ENCODE measurements around the gene MAPK7.
"Not testable (repeated sequence)": the region's sequence is repeated elsewhere in the genome, so short reads cannot be mapped to it uniquely, and the experiment has no call there.

The MAPK7 gene

GRCh38 chr17:19353401-19353800, 24.9 kb upstream of the MAPK7 start:
- H3K9me3 ChIP-seq (ENCODE audit: control insufficient read depth, low read length); H3K4me3 ChIP-seq (ENCODE audit: insufficient read depth, low read depth, low read length); H3K27ac ChIP-seq (ENCODE audit: insufficient read depth, low read depth, low read length, poor library complexity, severe bottlenecking); H3K27me3 ChIP-seq (ENCODE audit: control insufficient read depth, insufficient read depth, low read length, poor library complexity, severe bottlenecking); H3K36me3 ChIP-seq (ENCODE audit: control insufficient read depth, insufficient read depth, low read length); H3K4me1 ChIP-seq (ENCODE audit: control insufficient read depth, insufficient read depth, low read length): not testable (repeated sequence)
- 94 to 96% methylated on average over 11 of the region's 11 CpGs for WGBS, 2 experiments

DNA sequence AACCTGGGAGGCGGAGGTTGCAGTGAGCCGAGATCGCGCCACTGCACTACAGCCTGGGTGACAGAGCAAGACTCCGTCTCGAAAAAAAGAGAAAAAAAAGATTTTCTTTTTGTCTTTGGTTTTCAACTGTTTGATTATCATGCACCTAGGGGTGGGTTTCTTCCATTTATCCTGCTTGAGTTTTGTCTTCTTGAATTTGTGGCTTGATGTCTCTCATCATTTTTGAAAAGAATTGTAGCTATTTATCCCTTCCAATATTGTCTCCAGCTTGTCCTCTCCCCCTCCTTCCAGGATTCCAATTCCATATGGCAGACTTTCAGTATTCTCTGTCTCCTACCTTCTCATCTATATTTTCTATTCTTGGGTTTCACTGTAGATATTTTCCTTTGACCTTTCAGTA, 23.6 kb upstream of the MAPK7 start:
- H3K9me3 ChIP-seq (ENCODE audit: control insufficient read depth, low read length), result no peaks in the 10 kb centered on the region
- no peaks in the 10 kb centered on the region for H3K36me3 ChIP-seq (ENCODE audit: control insufficient read depth, insufficient read depth, low read length)
- no peak overlapping the region for H3K27ac ChIP-seq (ENCODE audit: insufficient read depth, low read depth, low read length, poor library complexity, severe bottlenecking)
- no peaks in the 10 kb centered on the region for H3K27me3 ChIP-seq (ENCODE audit: control insufficient read depth, insufficient read depth, low read length, poor library complexity, severe bottlenecking)
- no peak overlapping the region for H3K4me3 ChIP-seq (ENCODE audit: insufficient read depth, low read depth, low read length)
- H3K4me1 ChIP-seq (ENCODE audit: control insufficient read depth, insufficient read depth, low read length), result no peaks in the 10 kb centered on the region
- WGBS, 2 experiments, result 77 to 78% methylated on average over 6 of the region's 6 CpGs

DNA sequence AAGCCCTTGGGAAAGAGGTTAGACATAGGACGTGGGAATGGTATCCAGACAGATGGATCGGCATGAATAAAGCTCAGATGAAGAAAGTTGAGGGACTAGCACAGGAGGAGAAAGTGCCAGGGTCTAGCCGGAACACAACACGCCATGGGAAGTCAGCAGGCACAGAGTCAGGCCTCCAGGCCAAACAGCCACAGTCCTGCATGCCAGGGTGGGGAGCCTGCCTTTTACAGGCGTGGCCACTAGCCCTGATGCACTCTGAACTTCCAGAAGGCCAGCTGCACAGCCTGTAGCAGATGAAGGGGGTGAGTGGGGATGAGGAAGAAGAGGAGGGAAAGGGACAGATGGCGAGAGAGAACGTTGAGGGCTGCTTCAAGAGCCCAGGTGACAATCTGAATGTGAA, 20.9 kb upstream of the MAPK7 start:
- Histone ChIP-seq H3K4me1 (ENCODE audit: control insufficient read depth, insufficient read depth, low read length) (peaks cover 5% of the 10 kb centered on the region), H3K4me3 (ENCODE audit: insufficient read depth, low read depth, low read length) (no peak overlapping the region), H3K27ac (ENCODE audit: insufficient read depth, low read depth, low read length, poor library complexity, severe bottlenecking) (no peak overlapping the region), H3K36me3 (ENCODE audit: control insufficient read depth, insufficient read depth, low read length) (no peaks in the 10 kb centered on the region), H3K9me3 (ENCODE audit: control insufficient read depth, low read length) (no peaks in the 10 kb centered on the region), H3K27me3 (ENCODE audit: control insufficient read depth, insufficient read depth, low read length, poor library complexity, severe bottlenecking) (no peaks in the 10 kb centered on the region)
- WGBS, 2 experiments, result 92 to 95% methylated on average over 7 of the region's 7 CpGs

DNA sequence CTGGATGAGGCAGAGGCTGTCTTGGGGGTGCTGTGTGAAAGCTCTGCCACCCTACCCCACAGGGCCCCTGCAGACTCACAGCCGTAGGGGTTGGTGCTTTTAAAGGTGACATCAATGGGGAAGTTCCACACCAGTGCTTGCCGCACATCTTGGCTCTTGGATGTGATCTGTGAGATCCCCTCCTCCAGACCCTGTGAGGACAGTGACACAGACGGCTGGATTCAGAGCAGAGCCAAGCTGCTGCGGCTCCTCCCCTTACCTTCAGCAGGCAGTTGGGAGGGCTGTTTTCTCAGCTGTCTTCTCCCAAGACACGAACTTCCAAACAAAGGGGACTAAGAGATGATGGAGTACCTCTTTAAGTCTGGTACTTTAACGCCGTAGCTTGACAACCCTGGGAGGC, 20.5 kb upstream of the MAPK7 start:
- no peak overlapping the region for H3K27ac ChIP-seq (ENCODE audit: insufficient read depth, low read depth, low read length, poor library complexity, severe bottlenecking)
- no peaks in the 10 kb centered on the region for H3K9me3 ChIP-seq (ENCODE audit: control insufficient read depth, low read length)
- no peaks in the 10 kb centered on the region for H3K36me3 ChIP-seq (ENCODE audit: control insufficient read depth, insufficient read depth, low read length)
- H3K4me3 ChIP-seq (ENCODE audit: insufficient read depth, low read depth, low read length), result no peak overlapping the region
- H3K4me1 ChIP-seq (ENCODE audit: control insufficient read depth, insufficient read depth, low read length), result peaks cover 5% of the 10 kb centered on the region
- no peaks in the 10 kb centered on the region for H3K27me3 ChIP-seq (ENCODE audit: control insufficient read depth, insufficient read depth, low read length, poor library complexity, severe bottlenecking)
- WGBS, 2 experiments, result 88% methylated on average over 7 of the region's 7 CpGs

DNA sequence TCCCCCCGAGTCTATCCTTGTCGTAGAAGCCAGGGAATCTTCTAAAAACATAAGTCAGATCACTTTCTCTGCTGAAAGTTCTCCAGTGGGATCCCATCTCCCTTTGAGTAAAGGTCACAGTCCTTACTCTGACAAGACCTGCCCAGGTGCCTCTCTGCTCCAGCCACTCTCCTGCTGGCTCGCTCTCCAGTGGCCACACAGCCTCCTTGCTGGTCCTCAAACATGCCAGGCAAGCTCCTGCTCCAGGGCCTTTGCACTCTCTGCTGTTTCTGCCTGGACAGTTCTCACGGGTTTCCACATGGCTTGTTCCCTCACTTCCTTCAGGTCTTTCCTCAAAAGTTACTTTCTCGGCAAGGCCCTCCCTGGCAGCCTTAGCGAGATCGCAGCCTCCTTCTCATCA, 19.1 kb upstream of the MAPK7 start:
- Histone ChIP-seq H3K27ac (ENCODE audit: insufficient read depth, low read depth, low read length, poor library complexity, severe bottlenecking) (no peak overlapping the region), H3K4me1 (ENCODE audit: control insufficient read depth, insufficient read depth, low read length) (peaks cover 5% of the 10 kb centered on the region), H3K36me3 (ENCODE audit: control insufficient read depth, insufficient read depth, low read length) (no peaks in the 10 kb centered on the region), H3K4me3 (ENCODE audit: insufficient read depth, low read depth, low read length) (no peak overlapping the region), H3K27me3 (ENCODE audit: control insufficient read depth, insufficient read depth, low read length, poor library complexity, severe bottlenecking) (no peaks in the 10 kb centered on the region), H3K9me3 (ENCODE audit: control insufficient read depth, low read length) (no peaks in the 10 kb centered on the region)
- WGBS, 2 experiments, result 92 to 94% methylated on average over 7 of the region's 7 CpGs

DNA sequence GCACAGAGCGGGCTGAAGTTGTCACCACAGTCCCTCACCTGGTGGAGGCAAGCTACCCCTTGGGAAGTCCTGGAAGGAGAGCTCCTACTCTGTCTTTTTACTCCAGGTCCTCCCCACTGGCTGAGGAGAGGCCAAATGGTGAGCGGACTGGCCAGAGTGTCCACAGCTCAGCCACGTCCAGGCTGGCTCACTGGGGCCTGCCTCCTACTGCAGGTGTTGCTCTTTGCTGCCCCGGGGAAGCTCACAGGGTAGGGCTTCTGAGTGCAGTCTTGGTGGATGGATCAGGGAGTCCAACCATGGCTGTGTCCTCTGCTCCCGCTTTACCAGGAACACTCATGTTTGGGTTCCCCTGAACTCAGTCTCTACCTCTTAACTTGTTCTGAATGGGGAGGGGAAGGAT, 18.4 kb upstream of the MAPK7 start:
- no peak overlapping the region for H3K27ac ChIP-seq (ENCODE audit: insufficient read depth, low read depth, low read length, poor library complexity, severe bottlenecking)
- no peaks in the 10 kb centered on the region for H3K36me3 ChIP-seq (ENCODE audit: control insufficient read depth, insufficient read depth, low read length)
- H3K27me3 ChIP-seq (ENCODE audit: control insufficient read depth, insufficient read depth, low read length, poor library complexity, severe bottlenecking), result no peaks in the 10 kb centered on the region
- 93 to 97% methylated on average over 5 of the region's 5 CpGs for WGBS, 2 experiments
- H3K4me3 ChIP-seq (ENCODE audit: insufficient read depth, low read depth, low read length), result no peak overlapping the region
- H3K4me1 ChIP-seq (ENCODE audit: control insufficient read depth, insufficient read depth, low read length), result peaks cover 5% of the 10 kb centered on the region
- no peaks in the 10 kb centered on the region for H3K9me3 ChIP-seq (ENCODE audit: control insufficient read depth, low read length)

DNA sequence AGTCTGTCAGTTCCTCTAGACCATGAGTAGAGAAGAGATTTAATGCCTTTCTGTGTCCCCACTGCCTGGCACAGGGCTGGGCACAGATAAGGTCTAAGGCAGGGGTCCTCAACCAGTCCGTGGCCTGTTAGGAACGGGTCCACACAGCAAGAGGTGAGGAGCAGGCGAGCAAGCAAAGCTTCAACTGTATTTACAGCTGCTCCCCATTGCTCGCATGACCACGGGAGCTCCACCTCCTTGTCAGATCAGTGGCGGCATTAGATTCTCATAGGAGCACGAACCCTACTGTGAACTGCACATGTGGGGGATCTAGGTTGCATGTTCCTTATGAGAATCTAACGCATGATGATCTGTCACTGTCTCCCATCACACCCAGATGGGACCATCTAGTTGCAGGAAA, 17.5 kb upstream of the MAPK7 start:
- WGBS, 2 experiments, result 92 to 95% methylated on average over 8 of the region's 8 CpGs
- Histone ChIP-seq H3K4me1 (ENCODE audit: control insufficient read depth, insufficient read depth, low read length) (peaks cover 5% of the 10 kb centered on the region), H3K36me3 (ENCODE audit: control insufficient read depth, insufficient read depth, low read length) (no peaks in the 10 kb centered on the region), H3K9me3 (ENCODE audit: control insufficient read depth, low read length) (no peaks in the 10 kb centered on the region), H3K4me3 (ENCODE audit: insufficient read depth, low read depth, low read length) (no peak overlapping the region), H3K27me3 (ENCODE audit: control insufficient read depth, insufficient read depth, low read length, poor library complexity, severe bottlenecking) (no peaks in the 10 kb centered on the region), H3K27ac (ENCODE audit: insufficient read depth, low read depth, low read length, poor library complexity, severe bottlenecking) (no peak overlapping the region)

DNA sequence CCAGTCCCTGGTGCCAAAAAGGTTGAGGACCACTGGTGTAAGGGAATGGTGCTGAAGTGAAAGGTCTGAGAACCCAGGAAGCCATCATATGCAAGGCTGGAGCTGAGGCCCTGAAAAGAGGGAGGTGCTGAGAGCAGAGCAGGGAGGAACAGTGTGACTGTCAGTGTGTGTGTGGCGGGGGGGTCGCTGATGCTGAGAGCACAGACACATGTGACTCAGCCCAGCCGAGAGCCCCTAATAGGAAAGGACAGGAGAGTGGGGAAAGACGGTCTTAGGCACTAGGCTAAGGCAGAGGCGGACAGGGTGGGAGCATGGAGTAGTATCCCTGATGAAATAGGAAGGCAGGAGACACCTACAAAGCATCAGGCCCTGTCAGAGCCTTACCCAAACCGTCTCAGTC, 17.0 kb upstream of the MAPK7 start:
- no peaks in the 10 kb centered on the region for H3K27me3 ChIP-seq (ENCODE audit: control insufficient read depth, insufficient read depth, low read length, poor library complexity, severe bottlenecking)
- peaks cover 5% of the 10 kb centered on the region for H3K4me1 ChIP-seq (ENCODE audit: control insufficient read depth, insufficient read depth, low read length)
- no peaks in the 10 kb centered on the region for H3K9me3 ChIP-seq (ENCODE audit: control insufficient read depth, low read length)
- no peak overlapping the region for H3K27ac ChIP-seq (ENCODE audit: insufficient read depth, low read depth, low read length, poor library complexity, severe bottlenecking)
- 86 to 91% methylated on average over 5 to 6 of the region's 6 CpGs for WGBS, 2 experiments
- H3K4me3 ChIP-seq (ENCODE audit: insufficient read depth, low read depth, low read length), result no peak overlapping the region
- no peaks in the 10 kb centered on the region for H3K36me3 ChIP-seq (ENCODE audit: control insufficient read depth, insufficient read depth, low read length)

GRCh38 chr17:19361944-19362276, 16.4 kb upstream of the MAPK7 start:
- no peaks in the 10 kb centered on the region for H3K9me3 ChIP-seq (ENCODE audit: control insufficient read depth, low read length)
- H3K27me3 ChIP-seq (ENCODE audit: control insufficient read depth, insufficient read depth, low read length, poor library complexity, severe bottlenecking), result no peaks in the 10 kb centered on the region
- peaks cover 5% of the 10 kb centered on the region for H3K4me1 ChIP-seq (ENCODE audit: control insufficient read depth, insufficient read depth, low read length)
- no peak overlapping the region for H3K27ac ChIP-seq (ENCODE audit: insufficient read depth, low read depth, low read length, poor library complexity, severe bottlenecking)
- WGBS, 2 experiments, result 32 to 34% methylated on average over 16 of the region's 16 CpGs
- peak overlapping the region; percentile 72 for H3K4me3 ChIP-seq (ENCODE audit: insufficient read depth, low read depth, low read length)
- H3K36me3 ChIP-seq (ENCODE audit: control insufficient read depth, insufficient read depth, low read length), result no peaks in the 10 kb centered on the region

- no peaks in the 10 kb centered on the region for H3K9me3 ChIP-seq (ENCODE audit: control insufficient read depth, low read length)
- H3K36me3 ChIP-seq (ENCODE audit: control insufficient read depth, insufficient read depth, low read length), result no peaks in the 10 kb centered on the region
- 0% methylated on average over 83 of the region's 83 CpGs for WGBS, 2 experiments
- peaks cover 5% of the 10 kb centered on the region for H3K4me1 ChIP-seq (ENCODE audit: control insufficient read depth, insufficient read depth, low read length)
- H3K27me3 ChIP-seq (ENCODE audit: control insufficient read depth, insufficient read depth, low read length, poor library complexity, severe bottlenecking), result no peaks in the 10 kb centered on the region
- H3K4me3 ChIP-seq (ENCODE audit: insufficient read depth, low read depth, low read length), result peak within 1 kb of the TSS; percentile 72
- H3K27ac ChIP-seq (ENCODE audit: insufficient read depth, low read depth, low read length, poor library complexity, severe bottlenecking), result no peak within 1 kb of the TSS
These were observed 15.8 kb upstream of the MAPK7 start, which contains the start of gene B9D1 for GRCh38 chr17:19362277-19363113. TSS of gene B9D1 (minus strand) at chr17:19362723. CDS start at chr17:19362569, 154 bp downstream.

- H3K4me3 ChIP-seq (ENCODE audit: insufficient read depth, low read depth, low read length), result peak overlapping the region; percentile 72
- WGBS, 2 experiments, result 44 to 45% methylated on average over 14 of the region's 14 CpGs
These were observed 15.2 kb upstream of the MAPK7 start for GRCh38 chr17:19363114-19363438.

More at GRCh38 chr17:19363114-19363438, 15.2 kb upstream of the MAPK7 start:
- Histone ChIP-seq H3K36me3 (ENCODE audit: control insufficient read depth, insufficient read depth, low read length) (no peaks in the 10 kb centered on the region), H3K4me1 (ENCODE audit: control insufficient read depth, insufficient read depth, low read length) (peaks cover 5% of the 10 kb centered on the region), H3K27ac (ENCODE audit: insufficient read depth, low read depth, low read length, poor library complexity, severe bottlenecking) (no peak overlapping the region), H3K27me3 (ENCODE audit: control insufficient read depth, insufficient read depth, low read length, poor library complexity, severe bottlenecking) (no peaks in the 10 kb centered on the region), H3K9me3 (ENCODE audit: control insufficient read depth, low read length) (no peaks in the 10 kb centered on the region)

Measured in ectodermal cell (in vitro differentiated cells).